Kidney (tissue), 14 donors: ENCODE measurements around the gene PGRMC2. TPM values are rescaled to one million over a fixed set of nuclear protein-coding genes. Genes with fewer than 3 reads are reported as not detected.

Experiments used
- DNase-seq, 5 donors: peaks; one replicate each; pipeline ENCODE4 v3.0.0-alpha.2; 2013 to 2020
- FAIRE-seq: peaks from 2 replicates; lab custom pipeline; 2012; peaks lifted over from hg19 to GRCh38; lab: Jason Lieb, UNC
- H3K27ac ChIP-seq, 2 donors: one replicate each; pipeline ENCODE4 v1.7.0; 2013; ENCODE audit warnings: low read depth in 2 of 2, low read length in 2 of 2, inconsistent platforms in 1 of 2
- H3K27me3 ChIP-seq: one replicate; pipeline ENCODE4 v1.7.1; 2013; ENCODE audit warnings: low read length, inconsistent platforms; ENCODE audit not compliant: control insufficient read depth, insufficient read depth
- H3K36me3 ChIP-seq, 3 donors: one replicate each; pipeline versions ENCODE4 v1.7.0 to v1.7.1; 2013; ENCODE audit warnings: low read length in 3 of 3, control low read depth in 1 of 3, inconsistent platforms in 1 of 3; ENCODE audit not compliant: insufficient read depth in 3 of 3, control insufficient read depth in 2 of 3
- H3K4me1 ChIP-seq, 3 donors: one replicate each; pipeline versions ENCODE4 v1.7.0 to v1.7.1; 2013; ENCODE audit warnings: low read length in 3 of 3, inconsistent platforms in 1 of 3, low read depth in 1 of 3; ENCODE audit not compliant: control insufficient read depth in 2 of 3, insufficient read depth in 2 of 3
- H3K4me3 ChIP-seq, 3 donors: one replicate each; pipeline versions ENCODE4 v1.7.0 to v1.8.1; 2013; ENCODE audit warnings: low read length in 3 of 3, control low read depth in 1 of 3, inconsistent platforms in 1 of 3
- H3K9ac ChIP-seq, 3 donors: one replicate each; pipeline versions ENCODE4 v1.7.0 to v1.7.1; 2013; ENCODE audit warnings: low read length in 3 of 3, control low read depth in 1 of 3, inconsistent platforms in 1 of 3
- H3K9me3 ChIP-seq, 3 donors: one replicate each; pipeline versions ENCODE4 v1.7.0 to v1.7.1; 2013; ENCODE audit warnings: low read length in 3 of 3, control low read depth in 1 of 3, inconsistent platforms in 1 of 3; ENCODE audit not compliant: control insufficient read depth in 2 of 3, insufficient read depth in 1 of 3
- intact Hi-C: fragments of 100-400 bp; cut with DNase I; formaldehyde crosslinking; loops from one replicate; pipeline ENCODE4 v1.11.1; 2022
- polyA plus RNA-seq: library from polyadenylated mRNA; stranded (reverse); fragments of 350-450 nt; fragmentation: Illumina TruSeq; extraction: RNeasy Lipid Tissue Mini Kit (QIAGEN cat#74804); gene quantifications from one replicate; pipeline ENCODE4 v1.2.3, GENCODE V29; 2014; ENCODE audit warnings: low read depth, low replicate concordance; ENCODE audit not compliant: insufficient read depth
- total RNA-seq: library from RNA; stranded (reverse); fragmentation: NEBNext Ultra II Directional; extraction: Animal tissue kit (Norgen Biotek cat#: 25700); gene quantifications from one replicate; pipeline ENCODE4 v1.2.1, GENCODE V29; 2021
- TF ChIP-seq, protein P1 (sequence below): IDR thresholded peaks from 3 replicates; pipeline ENCODE4 v1.5.1; 2012; ENCODE audit warnings: mild to moderate bottlenecking, moderate library complexity, borderline replicate concordance; ENCODE audit not compliant: insufficient read depth; ENCODE audit errors: extremely low read depth
- donor health status: control.
- donor health status: control.
- donor health status: control.
- donor health status: control.
- donor health status: control.
- donor health status: DM: yes; HTN: yes; CAD: no.
- donor health status: Normal renal cell carcinoma (clear cell type).

The PGRMC2 gene
- total and polyA plus RNA-seq, 2 donors from 2014 or later, result 65.7 to 70.0 TPM

DNA sequence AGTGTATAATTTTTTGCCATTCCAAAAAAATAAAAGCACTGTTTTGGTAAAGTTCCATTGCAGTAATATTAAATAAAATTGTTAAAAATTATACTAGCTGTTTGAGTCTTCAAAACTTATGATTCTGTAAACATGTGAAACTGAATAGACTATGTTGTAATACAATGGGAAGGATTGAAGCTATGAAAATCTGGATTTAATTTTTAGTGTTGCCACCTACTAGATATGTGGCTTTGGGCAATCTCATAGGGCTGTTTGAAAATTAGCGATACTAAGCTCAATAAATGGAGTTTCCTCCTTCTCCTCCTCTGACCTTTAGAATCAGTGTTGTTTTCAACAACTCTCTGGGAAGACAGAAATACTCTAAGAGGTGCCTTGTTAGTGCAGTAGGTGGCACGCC, 4.5 kb downstream of the PGRMC2 start:
- H3K9me3 ChIP-seq, result no peaks in the 10 kb centered on the region
- TF ChIP-seq, protein P1, sequence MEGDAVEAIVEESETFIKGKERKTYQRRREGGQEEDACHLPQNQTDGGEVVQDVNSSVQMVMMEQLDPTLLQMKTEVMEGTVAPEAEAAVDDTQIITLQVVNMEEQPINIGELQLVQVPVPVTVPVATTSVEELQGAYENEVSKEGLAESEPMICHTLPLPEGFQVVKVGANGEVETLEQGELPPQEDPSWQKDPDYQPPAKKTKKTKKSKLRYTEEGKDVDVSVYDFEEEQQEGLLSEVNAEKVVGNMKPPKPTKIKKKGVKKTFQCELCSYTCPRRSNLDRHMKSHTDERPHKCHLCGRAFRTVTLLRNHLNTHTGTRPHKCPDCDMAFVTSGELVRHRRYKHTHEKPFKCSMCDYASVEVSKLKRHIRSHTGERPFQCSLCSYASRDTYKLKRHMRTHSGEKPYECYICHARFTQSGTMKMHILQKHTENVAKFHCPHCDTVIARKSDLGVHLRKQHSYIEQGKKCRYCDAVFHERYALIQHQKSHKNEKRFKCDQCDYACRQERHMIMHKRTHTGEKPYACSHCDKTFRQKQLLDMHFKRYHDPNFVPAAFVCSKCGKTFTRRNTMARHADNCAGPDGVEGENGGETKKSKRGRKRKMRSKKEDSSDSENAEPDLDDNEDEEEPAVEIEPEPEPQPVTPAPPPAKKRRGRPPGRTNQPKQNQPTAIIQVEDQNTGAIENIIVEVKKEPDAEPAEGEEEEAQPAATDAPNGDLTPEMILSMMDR, result no peak
- intact Hi-C loops, result no loop called here
- FAIRE-seq (no peak), DNase-seq (no peak)
- H3K4me1 ChIP-seq, result peaks cover 0 to 8% (median 0%) of the 10 kb centered on the region in 3 donors
- no peak overlapping the region for H3K27ac ChIP-seq
- H3K9ac ChIP-seq, result no peak overlapping the region
- peaks cover 0 to 5% (median 0%) of the 10 kb centered on the region in 3 donors for H3K36me3 ChIP-seq
- no peaks in the 10 kb centered on the region for H3K27me3 ChIP-seq
- H3K4me3 ChIP-seq, result no peak overlapping the region

DNA sequence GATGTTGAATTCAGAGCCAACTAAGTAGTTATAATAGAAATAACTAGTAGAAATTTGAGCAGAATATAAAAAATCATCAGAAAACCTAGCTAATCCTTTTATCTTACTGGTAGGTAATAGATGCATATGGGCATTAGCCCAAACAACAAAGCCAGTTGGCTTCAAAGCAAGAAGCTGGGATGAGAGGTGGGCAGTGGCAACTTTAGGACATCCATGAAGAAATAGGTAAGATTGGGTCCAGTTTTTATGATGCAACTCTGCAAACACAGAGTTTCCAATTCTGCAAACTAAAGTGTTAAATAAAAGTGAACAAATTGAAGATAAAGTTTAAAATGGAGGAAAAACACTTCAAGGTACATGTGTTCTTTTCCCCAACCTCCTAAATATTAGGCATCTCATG, 5.1 kb downstream of the PGRMC2 start:
- TF ChIP-seq, protein P1, result no peak
- DNase-seq (no peak), FAIRE-seq (no peak)

DNA sequence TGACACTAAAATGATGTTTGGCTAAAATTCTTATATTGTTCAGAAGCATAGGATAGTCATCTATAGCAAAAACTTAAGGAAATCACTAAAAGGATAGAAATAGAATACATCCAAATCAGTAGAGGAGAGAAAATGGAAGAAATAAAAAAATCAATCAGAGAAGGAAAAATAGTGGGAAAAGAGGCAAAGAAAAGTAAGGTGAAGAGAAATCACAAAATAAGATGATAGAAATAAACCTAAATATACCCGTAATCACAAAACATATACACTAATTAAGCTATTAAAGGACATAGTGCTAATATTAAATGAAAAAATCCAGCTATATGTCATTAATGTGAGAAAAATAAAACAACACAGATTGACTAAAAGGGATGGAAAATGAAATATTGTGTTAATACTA, 6.3 kb downstream of the PGRMC2 start:
- H3K27me3 ChIP-seq, result no peaks in the 10 kb centered on the region
- peaks cover 0 to 5% (median 0%) of the 10 kb centered on the region in 3 donors for H3K36me3 ChIP-seq
- FAIRE-seq (no peak), DNase-seq (no peak)
- H3K9ac ChIP-seq, result no peak overlapping the region
- no peaks in the 10 kb centered on the region for H3K9me3 ChIP-seq
- TF ChIP-seq, protein P1, result no peak
- intact Hi-C loops, result no loop called here
- H3K4me3 ChIP-seq, result no peak overlapping the region
- H3K27ac ChIP-seq, result no peak overlapping the region
- peaks cover 0 to 8% (median 0%) of the 10 kb centered on the region in 3 donors for H3K4me1 ChIP-seq

More for the DNA sequence above, 5.1 kb downstream of the PGRMC2 start:
- intact Hi-C loops, result no loop called here
- Histone ChIP-seq H3K9me3 (no peaks in the 10 kb centered on the region), H3K9ac (no peak overlapping the region), H3K4me1 (peaks cover 0 to 8% (median 0%) of the 10 kb centered on the region in 3 donors), H3K27me3 (no peaks in the 10 kb centered on the region), H3K4me3 (no peak overlapping the region), H3K27ac (no peak overlapping the region), H3K36me3 (peaks cover 0 to 5% (median 0%) of the 10 kb centered on the region in 3 donors)

DNA sequence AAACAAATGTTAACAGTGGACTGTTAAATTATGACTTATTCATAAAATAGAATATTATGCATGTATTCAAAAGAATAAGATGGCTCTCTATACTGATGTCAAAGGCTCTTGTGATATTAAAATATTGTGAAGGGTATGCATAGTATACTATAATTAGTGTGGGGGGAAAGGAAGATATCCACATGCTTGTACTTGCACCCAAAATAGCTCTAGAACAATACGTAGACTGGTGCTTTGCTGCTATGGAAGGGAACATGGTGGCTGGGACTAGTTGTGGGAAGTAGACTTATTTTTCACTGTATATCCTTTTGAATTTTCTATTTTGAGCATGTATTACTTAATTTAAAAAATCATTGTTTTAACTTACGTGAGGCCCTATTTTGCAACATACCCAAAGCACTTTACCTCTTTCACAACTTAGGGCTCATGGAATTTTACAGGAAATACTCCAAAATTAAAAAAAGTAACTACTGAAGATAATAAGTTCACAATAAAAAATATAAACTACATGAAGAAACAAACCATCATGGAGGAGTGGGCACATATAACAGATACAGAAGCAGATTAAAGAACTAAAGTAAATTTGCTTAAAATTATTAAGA, 7.9 kb downstream of the PGRMC2 start:
- Histone ChIP-seq H3K9me3 (no peaks in the 10 kb centered on the region), H3K9ac (no peak overlapping the region), H3K36me3 (peaks cover 0 to 5% (median 0%) of the 10 kb centered on the region in 3 donors), H3K27ac (no peak overlapping the region), H3K4me3 (no peak overlapping the region), H3K4me1 (peaks cover 0 to 8% (median 0%) of the 10 kb centered on the region in 3 donors), H3K27me3 (no peaks in the 10 kb centered on the region)
- DNase-seq (no peak), FAIRE-seq (no peak)
- TF ChIP-seq, protein P1, result no peak
- intact Hi-C loops, result no loop called here
